D341Med (cell line): ENCODE results near the gene GRM8.

Experiments used
- DNase-seq: peaks from one replicate; pipeline ENCODE4 v3.0.0; 2012; ENCODE audit warnings: low spot score

The GRM8 gene

DNA sequence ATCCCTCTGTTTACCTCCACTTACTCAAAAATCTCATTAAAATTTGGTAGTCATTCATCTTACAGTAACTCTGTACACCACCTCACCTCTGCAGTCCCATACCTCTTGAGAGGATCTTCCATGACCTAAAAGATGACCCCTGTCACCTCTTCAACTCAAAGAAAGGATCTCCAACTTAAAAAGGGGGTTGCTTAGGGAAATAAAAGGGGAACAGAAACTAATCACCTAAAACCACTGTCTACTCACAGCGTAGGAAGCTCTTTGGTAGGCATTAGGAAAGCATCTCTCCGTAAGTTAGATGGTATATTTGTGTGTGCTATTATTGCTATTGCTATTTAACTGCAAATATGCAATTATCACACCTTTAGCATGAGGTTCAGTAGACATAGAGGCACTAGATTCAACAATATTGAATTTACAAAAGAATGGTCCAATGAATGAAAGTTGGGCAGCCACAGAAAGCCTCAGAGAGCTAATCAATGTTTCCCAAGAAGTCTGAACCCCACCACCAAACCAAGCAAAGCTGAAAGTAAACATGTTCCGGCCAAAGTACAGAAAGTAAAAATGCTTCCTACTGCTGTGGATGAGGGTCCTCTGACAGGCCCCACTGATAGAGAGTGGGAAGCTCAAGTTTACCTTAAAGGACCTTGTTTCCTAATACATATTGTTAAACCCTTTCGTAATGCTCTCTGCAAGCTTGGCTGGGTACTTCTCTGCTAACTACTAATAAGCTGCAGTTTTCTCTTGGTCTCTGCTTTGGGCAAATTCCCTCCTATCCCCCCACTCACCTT is 105.8 kb downstream of the GRM8 start:
- DNase-seq: no peak

DNA sequence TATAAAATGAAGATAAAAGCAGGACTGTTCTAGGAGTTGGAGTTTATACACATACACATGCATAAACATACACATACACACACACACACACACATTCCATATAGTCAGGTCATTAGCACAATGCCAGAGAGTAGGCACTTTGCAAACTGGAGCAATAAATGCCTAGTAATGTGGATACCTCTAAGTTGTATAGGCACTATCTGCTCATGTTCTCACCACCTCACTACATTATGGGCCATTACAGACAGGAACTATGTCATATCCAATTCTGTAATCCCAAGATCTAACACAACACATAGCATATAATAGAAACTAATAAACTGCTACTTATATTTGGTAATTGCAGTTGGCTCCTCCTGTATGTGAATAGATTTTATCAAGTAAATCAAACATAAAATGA is 115.6 kb downstream of the GRM8 start:
- DNase-seq: no peak

DNA sequence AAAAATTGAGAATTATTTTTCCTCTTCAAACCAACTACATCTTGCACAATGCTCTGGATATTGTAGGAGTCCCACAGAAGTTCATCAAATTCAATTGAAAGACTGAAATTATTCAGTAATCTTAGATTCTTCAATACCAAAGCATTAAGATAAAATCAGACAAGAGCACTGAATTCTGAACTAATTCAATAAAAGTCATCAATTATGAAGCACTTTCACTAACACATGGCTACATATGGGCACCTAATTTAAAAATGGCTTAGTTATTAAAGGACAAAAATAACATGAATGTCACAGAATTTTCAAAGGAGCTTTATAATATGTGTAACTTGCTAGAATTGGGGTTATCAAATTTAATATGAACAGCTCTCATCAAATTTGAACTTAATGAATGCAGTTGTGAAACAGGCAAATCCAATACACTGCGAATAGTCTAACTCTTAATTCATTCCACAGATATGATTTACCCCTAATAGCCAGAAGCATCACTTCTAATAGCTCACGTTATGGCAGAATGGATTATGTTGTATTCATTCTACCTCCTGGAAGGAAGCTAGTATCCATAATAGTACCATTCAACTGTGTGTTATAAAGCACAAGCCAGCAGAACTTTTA is 116.8 kb downstream of the GRM8 start:
- DNase-seq: no peak

DNA sequence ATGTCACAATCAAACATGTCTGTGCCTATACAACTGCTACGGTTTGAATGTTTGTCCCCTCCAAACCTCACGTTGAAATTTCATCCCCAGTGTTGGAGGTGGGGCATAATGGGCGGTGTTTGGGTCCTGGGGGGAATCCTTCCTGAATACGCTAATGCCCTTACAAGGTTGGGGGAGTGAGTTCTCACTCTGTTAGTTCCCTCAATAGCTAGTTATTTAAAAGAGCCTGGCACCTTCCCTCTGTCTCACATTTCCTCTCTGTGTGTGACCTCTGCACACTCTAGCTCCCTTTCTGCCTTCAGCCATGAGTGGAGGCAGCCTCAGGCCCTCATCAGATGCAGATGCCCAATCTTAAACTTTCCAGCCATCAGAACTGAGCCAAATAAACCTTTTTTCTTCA is 129.5 kb downstream of the GRM8 start:
- no peak for DNase-seq

DNA sequence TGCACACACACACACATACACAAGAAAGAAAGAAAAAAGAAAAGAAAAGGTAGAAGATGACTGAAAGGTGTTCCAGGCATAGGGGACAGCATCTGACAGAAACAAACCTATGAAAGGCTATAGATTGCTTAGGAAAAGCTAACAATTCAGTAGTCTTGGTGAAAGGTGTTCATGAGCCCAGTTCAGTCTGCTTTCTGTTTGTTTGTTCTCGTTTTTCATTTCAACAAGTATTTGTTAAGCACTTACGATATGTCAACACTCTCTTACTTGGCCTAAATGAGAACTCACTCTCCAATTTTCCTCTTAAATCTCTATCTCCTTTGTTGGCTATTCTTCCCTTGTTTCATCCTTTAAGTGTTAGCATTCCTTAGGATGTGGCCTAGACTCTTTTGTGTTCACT is 133.2 kb downstream of the GRM8 start:
- no peak for DNase-seq

DNA sequence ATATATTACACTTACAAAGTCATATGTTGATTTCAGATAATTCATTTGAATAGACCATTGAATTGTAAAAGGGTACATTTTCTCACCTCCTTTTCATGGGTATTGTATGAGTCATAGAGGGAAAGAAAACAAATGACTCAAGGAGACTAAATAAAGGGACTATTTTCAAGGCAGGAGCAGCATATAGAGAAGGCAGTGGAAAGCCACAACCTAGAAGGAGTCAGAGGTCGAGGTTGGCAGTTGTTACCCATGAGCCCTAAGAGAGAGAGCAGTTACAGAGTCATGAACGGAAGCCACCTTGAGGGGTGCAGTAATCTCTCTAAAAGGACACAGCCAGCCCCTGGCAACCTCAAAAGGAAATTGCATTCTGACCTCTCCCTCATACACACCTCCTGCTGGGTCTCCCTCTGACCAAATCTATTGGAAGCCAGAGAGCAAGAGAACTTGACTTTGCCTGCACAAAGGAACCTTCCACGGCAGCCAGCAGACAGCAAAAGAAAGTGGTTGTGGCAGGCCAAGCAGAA is 137.9 kb downstream of the GRM8 start:
- no peak for DNase-seq

DNA sequence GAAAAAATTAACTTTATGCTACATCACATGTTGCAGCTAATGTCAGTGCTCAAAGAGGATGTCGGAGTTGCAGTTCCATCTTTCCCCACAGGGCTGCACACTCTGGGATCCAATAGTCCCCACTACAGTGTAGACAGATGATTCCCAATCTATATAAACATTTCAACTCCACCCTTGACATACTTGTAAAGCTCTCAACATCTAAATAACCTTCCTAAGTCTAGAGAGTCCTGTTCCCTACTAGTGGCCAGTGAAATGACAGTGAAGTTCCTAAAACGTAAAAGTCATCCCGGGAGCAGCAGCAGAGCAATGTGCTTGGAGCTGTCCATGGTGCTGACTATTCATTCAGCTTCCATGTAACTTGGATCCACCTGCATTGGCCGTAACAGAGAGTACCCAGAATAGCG is 145.1 kb downstream of the GRM8 start:
- DNase-seq: peak; percentile 58

DNA sequence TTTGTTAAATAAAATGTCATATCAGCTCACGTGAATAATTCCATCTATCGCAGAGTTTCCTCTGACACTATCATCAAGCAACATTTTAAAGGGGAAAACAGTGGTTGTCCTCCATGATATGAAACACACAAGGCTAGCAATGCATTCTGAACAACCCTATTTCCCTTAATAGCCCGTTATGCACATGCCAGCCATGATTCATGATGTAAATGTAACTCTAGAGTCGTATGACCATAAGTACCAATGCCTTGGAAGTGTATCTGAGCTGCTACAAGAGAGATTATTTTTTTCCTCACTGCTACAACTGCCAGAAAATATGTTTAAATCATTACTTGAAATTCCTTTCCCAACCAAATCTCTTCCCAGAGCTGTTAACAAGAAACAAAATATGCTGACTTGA is 159.4 kb downstream of the GRM8 start:
- no peak for DNase-seq

DNA sequence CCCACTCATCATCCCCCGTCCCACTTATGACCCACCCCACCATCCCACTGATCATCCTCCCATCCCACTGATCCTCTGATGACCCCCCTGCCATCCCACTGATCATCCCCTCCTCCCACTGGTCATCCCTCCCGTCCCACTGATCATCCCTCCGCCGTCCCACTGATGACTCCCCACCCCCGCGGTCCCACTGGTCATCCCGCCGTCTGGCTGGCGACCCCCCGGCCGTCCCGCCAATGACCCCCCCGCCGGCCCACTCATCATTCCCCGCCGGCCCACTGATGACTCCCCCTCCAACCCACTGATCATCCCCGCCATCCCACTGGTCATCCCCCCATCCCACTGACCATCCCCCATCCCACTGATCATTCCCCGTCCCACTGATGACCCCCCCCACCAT is 161.1 kb downstream of the GRM8 start:
- no peak for DNase-seq

DNA sequence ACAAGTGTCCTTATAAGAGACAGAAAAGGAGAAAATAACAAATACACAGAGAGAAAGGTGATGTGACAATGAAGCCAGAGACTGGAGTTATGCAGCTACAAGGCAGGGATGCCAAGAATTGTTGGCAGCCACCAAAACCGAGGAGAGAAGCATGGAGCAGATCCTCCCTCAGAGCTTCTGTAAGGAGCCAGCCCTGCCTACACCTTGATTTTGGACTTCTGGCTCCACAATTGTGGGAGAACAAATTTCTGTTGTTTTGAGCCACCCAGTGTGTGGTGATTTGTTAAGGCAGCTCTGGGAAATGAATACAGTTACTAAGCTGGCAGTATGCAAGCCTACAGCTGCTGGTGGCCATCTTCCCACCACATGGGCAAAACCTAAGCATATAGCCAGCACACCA is 163.6 kb downstream of the GRM8 start:
- no peak for DNase-seq

DNA sequence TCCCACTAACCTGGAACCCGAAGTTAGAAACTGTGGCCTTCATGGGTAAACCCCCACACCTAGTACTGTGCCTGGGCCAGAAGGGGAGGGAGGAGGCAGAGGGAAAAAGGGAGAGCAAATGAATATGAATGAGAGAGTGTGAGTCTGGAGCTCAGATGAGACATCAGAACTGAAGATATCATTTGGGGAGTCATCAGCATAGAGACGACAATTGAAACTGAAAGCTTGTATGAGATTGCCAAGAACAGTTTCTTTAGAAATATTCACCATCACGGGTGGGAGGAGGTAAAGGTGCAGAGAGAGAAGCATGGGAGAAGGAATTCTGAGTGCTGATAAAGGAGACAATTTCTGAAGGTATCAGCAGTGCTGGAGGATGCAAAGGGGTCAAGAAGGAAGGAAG is 171.2 kb downstream of the GRM8 start:
- no peak for DNase-seq

DNA sequence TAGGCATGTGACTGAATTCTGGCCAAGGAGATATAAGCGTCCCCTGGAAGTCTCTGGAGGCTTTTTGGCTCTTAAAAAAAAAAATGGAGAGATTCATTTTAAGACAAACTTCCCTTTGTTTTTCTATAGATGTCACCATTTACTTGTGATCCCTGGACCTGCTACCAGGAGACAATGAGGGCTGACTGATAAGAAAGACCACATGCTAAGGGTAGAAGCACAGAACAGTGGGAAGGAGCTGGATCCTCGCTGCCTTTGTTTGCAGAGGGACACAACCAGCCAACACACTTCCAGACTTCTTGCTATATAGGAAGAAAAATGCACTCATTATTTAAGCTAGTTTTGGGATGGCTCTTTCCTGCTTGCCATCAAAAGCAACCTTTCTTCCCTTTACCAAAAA is 172.2 kb downstream of the GRM8 start:
- DNase-seq: no peak

DNA sequence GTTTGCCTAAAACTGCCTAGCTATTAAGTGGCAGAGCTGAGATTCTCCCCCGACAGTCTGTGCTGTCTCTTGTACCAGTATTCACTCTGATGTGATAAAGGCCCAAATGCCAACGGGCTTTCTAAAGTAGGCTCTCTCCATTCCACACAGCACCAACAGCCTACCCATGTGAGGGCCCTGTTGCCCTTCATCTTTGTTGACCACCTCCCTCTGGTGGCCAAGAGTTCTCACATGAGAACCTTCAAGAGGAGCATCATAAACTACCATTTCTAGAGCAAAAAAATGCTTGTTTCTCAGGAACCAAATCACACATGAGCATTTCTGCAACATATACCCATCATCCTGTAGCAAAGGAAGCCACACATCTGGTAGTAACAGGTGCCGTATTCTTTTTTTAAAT is 185.8 kb downstream of the GRM8 start:
- peak; percentile 42 for DNase-seq

DNA sequence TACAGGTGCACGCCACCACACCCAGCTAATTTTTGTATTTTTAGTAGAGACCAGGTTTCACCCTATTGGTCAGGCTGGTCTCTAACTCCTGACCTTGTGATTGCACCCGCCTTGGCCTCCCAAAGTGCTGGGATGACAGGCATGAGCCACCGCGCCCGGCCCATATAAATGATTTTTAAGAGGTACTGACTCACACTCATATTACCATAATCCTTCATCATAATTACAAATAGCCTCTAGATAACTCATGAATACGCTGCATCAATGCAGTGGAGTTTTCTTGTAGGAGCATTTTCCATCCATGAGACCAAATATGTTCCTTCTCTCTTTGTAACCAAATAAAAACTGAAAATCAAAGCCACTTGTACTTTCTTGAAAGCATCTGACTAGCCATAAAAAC is 193.3 kb downstream of the GRM8 start:
- no peak for DNase-seq

DNA sequence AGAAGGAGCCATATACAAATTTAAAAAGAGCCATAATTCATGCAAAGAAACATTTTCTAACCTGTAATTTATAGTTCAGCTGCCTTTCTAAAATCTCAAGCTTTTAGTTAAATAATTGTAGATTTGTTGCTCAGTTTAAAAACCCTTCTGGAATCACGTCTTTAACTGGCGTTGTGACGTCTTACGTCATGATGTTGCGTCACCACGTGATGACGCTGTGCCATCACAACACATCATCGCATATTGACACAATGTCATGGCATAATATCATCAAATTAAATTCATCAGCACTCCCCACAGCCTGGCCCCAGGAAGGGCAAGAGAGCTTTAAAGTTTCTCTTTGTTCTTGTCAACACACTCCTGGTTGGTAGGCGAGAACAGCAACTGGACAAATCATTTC is 194.8 kb downstream of the GRM8 start:
- DNase-seq: no peak

DNA sequence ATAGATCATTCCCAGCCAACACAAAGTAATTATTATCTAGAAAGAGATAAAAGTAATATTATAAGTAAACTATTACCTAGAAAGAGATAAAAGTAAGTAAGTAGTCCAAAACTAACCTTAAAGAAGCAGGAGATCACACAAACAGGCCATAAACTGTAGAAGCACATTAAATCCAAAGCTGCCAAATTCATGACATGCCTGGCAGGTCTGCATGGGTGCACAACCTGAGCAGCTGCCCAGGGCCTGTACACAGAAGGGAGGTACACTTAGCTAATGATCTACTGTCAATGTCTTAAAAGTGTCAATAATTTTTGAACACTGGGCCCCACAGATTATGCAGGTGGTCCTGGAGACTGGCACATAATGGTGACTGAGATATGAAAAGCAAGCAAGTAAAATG is 196.5 kb downstream of the GRM8 start:
- no peak for DNase-seq

DNA sequence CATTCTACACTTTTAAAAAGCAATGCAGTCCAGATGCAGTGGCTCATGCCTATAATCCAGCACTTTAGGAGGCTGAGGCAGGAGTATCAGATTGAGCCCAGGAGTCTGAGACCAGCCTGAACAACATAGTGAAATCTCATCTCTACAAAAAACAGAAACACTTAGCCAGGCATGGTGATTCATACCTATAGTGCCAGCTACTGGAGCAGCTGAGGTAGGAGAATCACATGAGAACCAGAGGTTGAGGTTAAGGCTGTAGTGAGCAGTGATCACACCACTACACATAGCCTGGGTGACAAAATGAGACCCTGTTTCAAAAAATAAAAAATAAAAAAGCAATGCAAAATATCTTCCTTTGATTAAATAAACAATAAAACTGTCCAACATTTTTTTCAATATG is 205.2 kb downstream of the GRM8 start:
- DNase-seq: no peak

DNA sequence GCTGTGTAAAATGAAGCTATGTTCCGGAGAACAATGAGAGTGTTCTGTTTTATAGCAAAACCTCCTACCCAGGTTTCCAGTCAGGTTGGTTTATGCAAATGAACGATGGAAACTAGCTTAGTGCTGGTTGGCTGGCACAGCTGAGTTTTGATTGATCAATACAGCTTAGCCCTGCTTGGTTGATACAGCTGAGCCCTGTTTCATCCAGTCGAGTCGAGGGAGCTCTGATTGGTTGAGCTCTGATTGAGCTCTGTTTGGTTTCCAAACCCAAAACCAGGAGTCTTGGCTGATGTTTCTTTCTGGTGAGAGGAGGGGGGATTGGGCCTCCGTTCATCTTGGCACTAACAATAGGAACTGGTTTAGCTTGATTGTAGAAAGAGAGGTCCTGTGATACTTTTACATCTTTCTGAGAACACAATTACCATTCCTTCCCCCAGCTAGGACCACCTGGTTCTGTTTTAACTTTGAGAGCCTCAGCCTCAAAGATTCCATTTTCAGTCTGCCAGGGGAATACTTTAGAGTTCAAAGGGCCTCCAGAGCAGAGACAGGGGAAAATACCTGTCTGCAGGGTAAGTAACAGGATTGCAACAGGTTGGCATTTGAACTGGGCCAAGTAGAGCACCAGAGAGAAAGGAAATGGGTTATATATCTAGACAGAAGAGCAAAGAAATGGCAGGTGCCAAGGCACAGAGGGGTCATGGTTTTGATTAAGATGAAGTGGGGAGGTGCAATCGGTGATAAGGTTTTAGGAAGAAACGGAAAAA is 210.9 kb downstream of the GRM8 start:
- DNase-seq: no peak

DNA sequence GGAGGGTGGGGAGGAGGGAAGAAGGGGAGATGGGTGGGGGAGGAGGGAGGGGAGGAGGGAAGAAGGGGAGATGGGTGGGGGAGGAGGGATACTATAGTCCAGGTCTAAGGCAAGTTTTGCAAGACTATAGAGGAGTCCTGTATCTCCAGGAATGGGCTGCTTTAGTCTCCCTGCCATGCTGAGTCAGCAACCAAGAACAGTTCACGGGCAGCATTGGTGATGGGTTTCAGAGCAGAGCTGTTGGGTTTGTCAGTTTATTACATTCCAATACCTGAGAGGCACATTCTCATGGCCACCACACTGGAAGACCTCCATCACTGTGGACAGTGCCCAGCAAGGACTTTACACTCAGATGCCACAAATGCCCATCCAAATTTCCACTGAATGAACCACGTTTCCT is 212.7 kb downstream of the GRM8 start:
- no peak for DNase-seq

DNA sequence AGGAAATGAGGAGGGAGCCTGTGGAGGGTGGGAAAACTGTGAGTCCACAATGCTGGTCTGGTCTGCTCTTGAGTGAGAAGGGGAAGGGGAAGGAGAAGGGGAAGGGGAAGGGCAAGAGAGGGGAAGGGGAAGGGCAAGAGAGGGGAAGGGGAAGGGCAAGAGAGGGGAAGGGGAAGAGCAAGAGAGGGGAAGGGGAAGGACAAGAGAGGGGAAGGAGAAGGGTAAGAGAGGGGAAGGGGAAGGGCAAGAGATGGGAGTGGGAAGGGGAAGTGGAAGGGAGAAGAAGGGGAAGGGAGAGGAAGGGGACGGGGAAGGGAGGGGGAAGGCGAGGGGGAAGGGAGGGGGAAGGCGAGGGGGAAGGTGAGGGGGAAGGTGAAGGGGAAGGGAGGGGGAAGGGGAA is 213.2 kb downstream of the GRM8 start:
- DNase-seq: no peak

DNA sequence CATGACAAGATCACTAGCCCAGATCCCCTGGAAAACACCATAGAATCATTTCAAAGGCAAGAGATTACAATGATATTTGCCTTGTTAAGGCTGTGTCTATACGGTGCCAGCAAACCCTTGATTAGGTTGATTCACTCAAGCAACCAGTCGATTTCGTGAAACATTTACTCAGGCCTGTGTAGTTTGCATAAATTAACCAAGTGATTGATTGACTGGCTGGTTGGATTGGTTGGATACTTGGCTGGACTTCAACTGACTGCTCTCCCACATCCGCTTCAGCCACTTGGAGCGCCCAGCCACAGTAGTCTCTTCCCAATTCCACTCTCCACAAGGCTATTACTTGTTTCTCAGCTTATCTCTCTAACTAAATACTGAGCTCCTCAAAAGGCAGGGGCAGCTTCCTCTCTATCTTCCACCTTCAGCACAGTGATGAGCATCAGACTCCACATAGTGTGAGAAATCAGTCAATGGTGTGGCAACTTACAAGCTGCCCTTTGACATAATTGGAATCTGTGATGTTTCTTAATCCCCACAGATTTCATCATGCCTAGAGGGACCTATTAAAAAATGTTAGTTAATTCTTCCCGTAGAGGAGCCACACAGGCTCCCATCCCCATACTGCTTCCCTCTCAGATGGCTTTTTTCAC is 217.4 kb downstream of the GRM8 start:
- no peak for DNase-seq

DNA sequence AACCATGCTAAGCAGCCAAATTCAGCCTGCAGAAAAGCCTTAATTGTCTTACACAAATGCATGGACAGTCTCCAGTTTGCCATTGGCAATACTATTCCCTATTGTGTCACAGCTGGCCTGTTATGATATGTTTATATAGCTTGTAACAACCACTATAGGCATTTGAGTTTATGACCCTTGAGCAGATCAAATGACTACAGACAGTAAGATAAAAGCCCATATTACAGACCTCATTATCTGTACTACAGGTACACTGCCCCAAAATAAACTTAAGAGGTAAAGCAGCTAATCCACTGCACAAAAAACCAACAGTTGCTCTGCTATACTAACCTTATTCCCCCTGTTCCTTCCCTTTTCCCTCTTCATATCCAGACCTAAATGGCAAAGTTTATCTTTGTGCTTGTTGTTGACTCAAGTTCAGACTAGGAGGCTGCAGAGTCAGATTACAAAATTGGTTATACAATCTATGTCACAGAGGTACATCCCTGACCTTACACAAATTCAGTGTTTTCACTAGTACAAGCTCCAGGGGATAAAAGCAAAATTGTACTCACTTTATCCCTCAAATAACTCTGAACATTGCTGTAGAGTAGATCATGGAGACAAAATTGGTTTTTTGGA is 218.4 kb downstream of the GRM8 start:
- DNase-seq: no peak
